CD8-positive, alpha-beta memory T cell (primary cell): ENCODE data around the gene GSTT2B. TPM values are rescaled to one million over a fixed set of nuclear protein-coding genes. Genes with fewer than 3 reads are reported as not detected.
"Not testable (repeated sequence)": the region's sequence is repeated elsewhere in the genome, so short reads cannot be mapped to it uniquely, and the experiment has no call there.

Experiments used
- CTCF ChIA-PET: fragments of 350-600 bp; sonication (Branson Sonifier 250); formaldehyde crosslinking; loops from one replicate; lab custom pipeline; 2021; ENCODE audit warnings: antibody characterized with exemption; lab: Charles Lee
- POLR2A ChIA-PET: fragments of 350-600 bp; sonication (Branson Sonifier 250); formaldehyde crosslinking; loops from one replicate; lab custom pipeline; 2021; ENCODE audit warnings: antibody characterized with exemption; lab: Charles Lee
- DNase-seq, 5 donors: peaks; one replicate each; pipeline versions ENCODE4 v3.0.0 to v3.0.0-alpha.2; 2020 to 2022; ENCODE audit warnings: mixed read lengths in 1 of 5
- H3K27ac ChIP-seq: one replicate; pipeline ENCODE4 v1.7.0; 2013; ENCODE audit warnings: low read depth, mild to moderate bottlenecking, low read length, moderate library complexity
- H3K27me3 ChIP-seq: 2 replicates; pipeline ENCODE4 v1.7.0; 2013; ENCODE audit warnings: low read length, mild to moderate bottlenecking; ENCODE audit not compliant: insufficient read depth, poor library complexity, severe bottlenecking
- H3K36me3 ChIP-seq: 2 replicates; pipeline ENCODE4 v1.7.0; 2013; ENCODE audit warnings: mild to moderate bottlenecking, low read length, moderate library complexity; ENCODE audit not compliant: insufficient read depth
- H3K4me1 ChIP-seq: 2 replicates; pipeline ENCODE4 v1.7.0; 2013; ENCODE audit warnings: mild to moderate bottlenecking, low read length, moderate library complexity; ENCODE audit not compliant: insufficient read depth
- H3K4me3 ChIP-seq: 2 replicates; pipeline ENCODE4 v1.7.0; 2013; ENCODE audit warnings: mild to moderate bottlenecking, low read length
- H3K9me3 ChIP-seq: 2 replicates; pipeline ENCODE4 v1.7.0; 2013; ENCODE audit warnings: mild to moderate bottlenecking, low read length
- H3K27ac Mint-ChIP-seq, 8 donors: one replicate each; pipeline ENCODE4 v1.8.0; 2020 to 2021; ENCODE audit warnings: mixed read lengths in 8 of 8, mild to moderate bottlenecking in 6 of 8, inconsistent platforms in 3 of 8, moderate library complexity in 3 of 8
- H3K27me3 Mint-ChIP-seq, 2 donors: one replicate each; pipeline ENCODE4 v1.8.0; 2020 to 2021; ENCODE audit warnings: mixed read lengths in 2 of 2, mild to moderate bottlenecking in 1 of 2, moderate library complexity in 1 of 2
- H3K36me3 Mint-ChIP-seq, 3 donors: one replicate each; pipeline ENCODE4 v1.8.0; 2020 to 2021; ENCODE audit warnings: mixed read lengths in 3 of 3, inconsistent platforms in 1 of 3, mild to moderate bottlenecking in 1 of 3
- H3K4me1 Mint-ChIP-seq, 3 donors: one replicate each; pipeline ENCODE4 v1.8.0; 2020 to 2021; ENCODE audit warnings: mixed read lengths in 3 of 3, inconsistent platforms in 1 of 3, mild to moderate bottlenecking in 1 of 3
- H3K4me3 Mint-ChIP-seq, 7 donors: one replicate each; pipeline ENCODE4 v1.8.0; 2020 to 2021; ENCODE audit warnings: mixed read lengths in 7 of 7, mild to moderate bottlenecking in 6 of 7, moderate library complexity in 4 of 7, inconsistent platforms in 2 of 7
- H3K9me3 Mint-ChIP-seq, 5 donors: one replicate each; pipeline ENCODE4 v1.8.0; 2020 to 2022; ENCODE audit warnings: mixed read lengths in 5 of 5, mild to moderate bottlenecking in 3 of 5, moderate library complexity in 2 of 5, inconsistent platforms in 1 of 5
- polyA plus RNA-seq: library from polyadenylated mRNA; unstranded; fragments of 300-500 nt; fragmentation: Illumina TruSeq; gene quantifications from one replicate; pipeline ENCODE4 v1.2.3, GENCODE V29; 2021
- total RNA-seq, 2 experiments: library from RNA; stranded (reverse); gene quantifications; one replicate each; pipeline ENCODE4 v1.2.3, GENCODE V29; 2021

The GSTT2B gene
- total RNA-seq (not detected), polyA plus RNA-seq (not detected)

- H3K36me3 Mint-ChIP-seq, H3K4me1 Mint-ChIP-seq, H3K4me1 ChIP-seq, H3K27ac ChIP-seq, H3K4me3 Mint-ChIP-seq, DNase-seq, CTCF ChIA-PET, H3K27me3 ChIP-seq, H3K9me3 Mint-ChIP-seq, H3K4me3 ChIP-seq, H3K36me3 ChIP-seq, POLR2A ChIA-PET, H3K27me3 Mint-ChIP-seq, H3K27ac Mint-ChIP-seq, H3K9me3 ChIP-seq: not testable (repeated sequence)
These were observed at the start of gene GSTT2B for GRCh38 chr22:23961084-23961771. Gene GSTT2B, minus strand, starts transcription at chr22:23961195. Its CDS starts 64 bp downstream, at chr22:23961131.

GRCh38 chr22:24010018-24010391 is 49.0 kb upstream of the GSTT2B start:
- peaks cover 16% of the 10 kb centered on the region for H3K4me1 ChIP-seq
- Mint-ChIP-seq H3K9me3 (peaks cover 0 to 3% (median 0%) of the 10 kb centered on the region in 5 donors), H3K36me3 (peaks cover 0 to 8% (median 0%) of the 10 kb centered on the region in 3 donors), H3K4me1 (peaks cover 28 to 41% (median 41%) of the 10 kb centered on the region in 3 donors), H3K27ac (peak overlapping the region; percentile 55 to 98 (median 78)), H3K27me3 (peaks cover 0 to 4% of the 10 kb centered on the region in 2 donors), H3K4me3 (peak overlapping the region in 6 of 7 donors; percentile 70 to 96 (median 72))
- no peaks in the 10 kb centered on the region for H3K9me3 ChIP-seq
- CTCF ChIA-PET: interaction anchor here (1.4 kb wide), 1 partner anchor 148 kb away, joined by 6 read pairs; no protein-coding TSS in a partner anchor
- H3K36me3 ChIP-seq: no peaks in the 10 kb centered on the region
- H3K4me3 ChIP-seq: no peak overlapping the region
- no peaks in the 10 kb centered on the region for H3K27me3 ChIP-seq
- no peak for DNase-seq
- POLR2A ChIA-PET: interaction anchor here (0.8 to 1.7 kb wide), 4 partner anchors 10 to 97 kb away, joined by 3 to 4 read pairs (median 4); no protein-coding TSS in a partner anchor
- H3K27ac ChIP-seq: no peak overlapping the region

- no peak overlapping the region for H3K27ac ChIP-seq
- H3K36me3 ChIP-seq: no peaks in the 10 kb centered on the region
- peaks cover 0 to 8% (median 0%) of the 10 kb centered on the region in 3 donors for H3K36me3 Mint-ChIP-seq
- peaks cover 3 to 4% of the 10 kb centered on the region in 2 donors for H3K27me3 Mint-ChIP-seq
- no peaks in the 10 kb centered on the region for H3K27me3 ChIP-seq
- H3K4me3 Mint-ChIP-seq: peak overlapping the region in 6 of 7 donors; percentile 0 to 96 (median 49)
- ChIA-PET POLR2A (interaction anchor here (1.2 to 1.7 kb wide), 2 partner anchors 11 to 96 kb away, joined by 3 to 4 read pairs; no protein-coding TSS in a partner anchor), CTCF (no interaction called here)
- H3K4me1 Mint-ChIP-seq: peaks cover 24 to 38% (median 37%) of the 10 kb centered on the region in 3 donors
- H3K4me1 ChIP-seq: peaks cover 16% of the 10 kb centered on the region
- no peaks in the 10 kb centered on the region for H3K9me3 ChIP-seq
- no peak overlapping the region for H3K4me3 ChIP-seq
- H3K27ac Mint-ChIP-seq: peak overlapping the region in 6 of 8 donors; percentile 23 to 94 (median 78)
- DNase-seq: no peak
- peaks cover 0 to 3% (median 0%) of the 10 kb centered on the region in 5 donors for H3K9me3 Mint-ChIP-seq
These were observed 48.4 kb upstream of the GSTT2B start for GRCh38 chr22:24009227-24010017.

- Mint-ChIP-seq H3K27ac (peak overlapping the region in 2 of 8 donors; percentile 40 to 43), H3K4me1 (peaks cover 20 to 30% (median 29%) of the 10 kb centered on the region in 3 donors), H3K4me3 (peak overlapping the region in 1 of 7 donors; percentile 79), H3K36me3 (peaks cover 0 to 8% (median 0%) of the 10 kb centered on the region in 3 donors), H3K27me3 (peaks cover 4 to 5% of the 10 kb centered on the region in 2 donors), H3K9me3 (peaks cover 0 to 3% (median 0%) of the 10 kb centered on the region in 5 donors)
- Histone ChIP-seq H3K27me3 (no peaks in the 10 kb centered on the region), H3K36me3 (no peaks in the 10 kb centered on the region), H3K9me3 (no peaks in the 10 kb centered on the region), H3K27ac (no peak overlapping the region), H3K4me3 (no peak overlapping the region), H3K4me1 (peaks cover 16% of the 10 kb centered on the region)
- ChIA-PET CTCF (no interaction called here), POLR2A (interaction anchor here (1.2 kb wide), 1 partner anchor 12 kb away, joined by 3 read pairs; no protein-coding TSS in a partner anchor)
- no peak for DNase-seq
These were observed 47.6 kb upstream of the GSTT2B start for GRCh38 chr22:24008381-24009226.

- no peak overlapping the region for H3K4me3 ChIP-seq
- H3K27ac ChIP-seq: no peak overlapping the region
- H3K4me1 ChIP-seq: peaks cover 16% of the 10 kb centered on the region
- ChIA-PET POLR2A (no interaction called here), CTCF (no interaction called here)
- peaks cover 0 to 3% (median 0%) of the 10 kb centered on the region in 5 donors for H3K9me3 Mint-ChIP-seq
- H3K27ac Mint-ChIP-seq: no peak overlapping the region
- H3K9me3 ChIP-seq: no peaks in the 10 kb centered on the region
- H3K36me3 Mint-ChIP-seq: peaks cover 0 to 8% (median 0%) of the 10 kb centered on the region in 3 donors
- DNase-seq: no peak
- peaks cover 17 to 26% (median 25%) of the 10 kb centered on the region in 3 donors for H3K4me1 Mint-ChIP-seq
- peaks cover 4 to 10% of the 10 kb centered on the region in 2 donors for H3K27me3 Mint-ChIP-seq
- no peaks in the 10 kb centered on the region for H3K36me3 ChIP-seq
- H3K4me3 Mint-ChIP-seq: no peak overlapping the region
- no peaks in the 10 kb centered on the region for H3K27me3 ChIP-seq
These were observed 47.0 kb upstream of the GSTT2B start for GRCh38 chr22:24008022-24008283.

- POLR2A ChIA-PET: no interaction called here
- peaks cover 15 to 23% (median 22%) of the 10 kb centered on the region in 3 donors for H3K4me1 Mint-ChIP-seq
- DNase-seq: no peak
- H3K9me3 Mint-ChIP-seq: peaks cover 0 to 3% (median 0%) of the 10 kb centered on the region in 5 donors
- CTCF ChIA-PET: no interaction called here
- H3K4me3 Mint-ChIP-seq: peak overlapping the region in 1 of 7 donors; percentile 5
- Histone ChIP-seq H3K36me3 (no peaks in the 10 kb centered on the region), H3K27me3 (no peaks in the 10 kb centered on the region), H3K27ac (no peak overlapping the region), H3K4me3 (no peak overlapping the region), H3K4me1 (peaks cover 15% of the 10 kb centered on the region), H3K9me3 (no peaks in the 10 kb centered on the region)
- H3K27ac Mint-ChIP-seq: peak overlapping the region in 1 of 8 donors; percentile 1
- H3K36me3 Mint-ChIP-seq: peaks cover 0 to 8% (median 0%) of the 10 kb centered on the region in 3 donors
- peaks cover 4 to 10% of the 10 kb centered on the region in 2 donors for H3K27me3 Mint-ChIP-seq
These were observed 46.4 kb upstream of the GSTT2B start for GRCh38 chr22:24007253-24008021.

- H3K27ac Mint-ChIP-seq: no peak overlapping the region
- peaks cover 9% of the 10 kb centered on the region for H3K4me1 ChIP-seq
- peaks cover 10 to 17% (median 16%) of the 10 kb centered on the region in 3 donors for H3K4me1 Mint-ChIP-seq
- H3K36me3 ChIP-seq: no peaks in the 10 kb centered on the region
- H3K36me3 Mint-ChIP-seq: peaks cover 0 to 8% (median 0%) of the 10 kb centered on the region in 3 donors
- H3K4me3 ChIP-seq: no peak overlapping the region
- no peaks in the 10 kb centered on the region for H3K9me3 ChIP-seq
- no peaks in the 10 kb centered on the region for H3K27me3 ChIP-seq
- POLR2A ChIA-PET: interaction anchor here (0.5 kb wide), 1 partner anchor 289 kb away, joined by 4 read pairs; no protein-coding TSS in a partner anchor
- H3K27me3 Mint-ChIP-seq: peaks cover 4 to 14% of the 10 kb centered on the region in 2 donors
- H3K27ac ChIP-seq: no peak overlapping the region
- peaks cover 0 to 3% (median 0%) of the 10 kb centered on the region in 5 donors for H3K9me3 Mint-ChIP-seq
- peak overlapping the region in 1 of 7 donors; percentile 5 for H3K4me3 Mint-ChIP-seq
- DNase-seq: no peak
- CTCF ChIA-PET: no interaction called here
These were observed 45.9 kb upstream of the GSTT2B start for GRCh38 chr22:24006914-24007214.
